Measurements from ENCODE around the gene CRYZ. TPM values are rescaled to one million over a fixed set of nuclear protein-coding genes. Genes with fewer than 3 reads are reported as not detected.

The CRYZ gene
- total and polyA plus RNA-seq, 12 donors: 16.1 to 58.4 (median 39.8) TPM

GRCh38 chr1:74728736-74729135, 4.1 kb downstream of the CRYZ start:
- ATAC-seq (no peak), DNase-seq (no peak)
- Histone ChIP-seq H3K4me3 (no peak overlapping the region), H3K36me3 (peaks cover 0 to 17% (median 10%) of the 10 kb centered on the region in 9 donors), H3K27me3 (no peaks in the 10 kb centered on the region), H3K9me3 (peaks cover 0 to 9% (median 0%) of the 10 kb centered on the region in 11 donors), H3K4me1 (peaks cover 0 to 37% (median 21%) of the 10 kb centered on the region in 9 donors), H3K27ac (no peak overlapping the region)
- no peak for TF ChIP-seq CTCF (IDR thresholded peaks at IDR 0.05)
- 30 to 53% methylated on average over 3 of the region's 3 CpGs for WGBS, 2 donors
- intact Hi-C loops (cut with DNase I): no loop called here

- intact Hi-C loops (cut with DNase I): no loop called here
- Histone ChIP-seq H3K27ac (no peak overlapping the region), H3K27me3 (no peaks in the 10 kb centered on the region), H3K4me3 (no peak overlapping the region), H3K36me3 (peaks cover 0 to 44% (median 37%) of the 10 kb centered on the region in 9 donors), H3K9me3 (peaks cover 0 to 9% (median 0%) of the 10 kb centered on the region in 11 donors), H3K4me1 (peaks cover 0 to 27% (median 12%) of the 10 kb centered on the region in 9 donors)
- DNase-seq: no peak
- TF ChIP-seq CTCF (IDR thresholded peaks at IDR 0.05): no peak
- 97 to 100% methylated on average over 1 of the region's 1 CpG for WGBS, 2 donors
- no peak for ATAC-seq
Measured at GRCh38 chr1:74726063-74726462, 6.8 kb downstream of the CRYZ start.

- 86 to 91% methylated on average over 2 of the region's 2 CpGs for WGBS, 2 donors
Measured at GRCh38 chr1:74717626-74718025, 15.2 kb downstream of the CRYZ start.

GRCh38 chr1:74716822-74717221, 16.0 kb downstream of the CRYZ start:
- Histone ChIP-seq H3K27me3 (no peaks in the 10 kb centered on the region), H3K9me3 (no peaks in the 10 kb centered on the region), H3K4me1 (peaks cover 0 to 14% (median 0%) of the 10 kb centered on the region in 9 donors), H3K27ac (no peak overlapping the region), H3K4me3 (no peak overlapping the region), H3K36me3 (peaks cover 0 to 100% (median 9%) of the 10 kb centered on the region in 9 donors)
- ATAC-seq: no peak
- 99 to 100% methylated on average over 1 of the region's 1 CpG for WGBS, 2 donors
- intact Hi-C loops (cut with DNase I): no loop called here
- DNase-seq: no peak
- no peak for TF ChIP-seq CTCF (IDR thresholded peaks at IDR 0.05)

More at GRCh38 chr1:74717626-74718025, 15.2 kb downstream of the CRYZ start:
- no peak for TF ChIP-seq CTCF (IDR thresholded peaks at IDR 0.05)
- intact Hi-C loops (cut with DNase I): no loop called here
- DNase-seq (no peak), ATAC-seq (no peak)
- no peak overlapping the region for H3K4me3 ChIP-seq
- no peaks in the 10 kb centered on the region for H3K27me3 ChIP-seq
- peaks cover 0 to 100% (median 16%) of the 10 kb centered on the region in 9 donors for H3K36me3 ChIP-seq
- no peaks in the 10 kb centered on the region for H3K9me3 ChIP-seq
- no peak overlapping the region for H3K27ac ChIP-seq
- peaks cover 0 to 12% (median 0%) of the 10 kb centered on the region in 9 donors for H3K4me1 ChIP-seq

Measured in heart right ventricle (tissue), 16 donors.